Breast epithelium (tissue), 3 donors: ENCODE measurements around the gene CCDC47.

ENCODE experiments used
- CTCF ChIP-seq, 3 donors: fragments of 450-650 bp; IDR thresholded peaks; one replicate each; pipeline ENCODE4 v1.5.1; 2016 to 2017; ENCODE audit warnings: antibody characterized with exemption in 3 of 3, mild to moderate bottlenecking in 3 of 3, moderate library complexity in 3 of 3
- POLR2A ChIP-seq: fragments of 450-650 bp; IDR thresholded peaks from one replicate; pipeline ENCODE4 v1.6.1; 2016; ENCODE audit warnings: antibody characterized with exemption, mild to moderate bottlenecking, moderate library complexity
- POLR2AphosphoS5 ChIP-seq, 3 donors: sonication (generic); formaldehyde crosslinking; IDR thresholded peaks; one replicate each; pipeline ENCODE4 v1.6.1; 2017; ENCODE audit warnings: antibody characterized with exemption in 3 of 3

GRCh38 chr17:63740464-63741142, 32.8 kb downstream of the CCDC47 start:
- TF ChIP-seq POLR2AphosphoS5 (IDR thresholded peaks at IDR 0.05) (no peak), CTCF (IDR thresholded peaks at IDR 0.05) (no peak), POLR2A (no peak)
